Astrocyte of the cerebellum (primary cell): ENCODE data around the gene DPYSL5.
"Not testable (repeated sequence)": the region's sequence is repeated elsewhere in the genome, so short reads cannot be mapped to it uniquely, and the experiment has no call there.

ENCODE experiments used
- DNase-seq: peaks from one replicate; pipeline ENCODE4 v3.0.0-alpha.2; 2011; ENCODE audit warnings: low read depth
- H3K4me3 ChIP-seq: 2 replicates; pipeline ENCODE4 v1.5.1; 2011; ENCODE audit warnings: mild to moderate bottlenecking, low read depth, low read length, moderate library complexity
- CTCF ChIP-seq: IDR thresholded peaks from 2 replicates; pipeline ENCODE4 v1.5.1; 2012; ENCODE audit warnings: low read length, low read depth, moderate library complexity, mild to moderate bottlenecking; ENCODE audit errors: missing control alignments
- in situ Hi-C: cut with HindIII; loops from 2 replicates; pipeline ENCODE4 v1.10.0; 2017; ENCODE audit warnings: low sequenced_read_pairs

Gene DPYSL5

GRCh38 chr2:26922405-26923188 is 74.7 kb downstream of the DPYSL5 start:
- peak; percentile 72 for TF ChIP-seq CTCF
- in situ Hi-C loops: no loop called here
- peak; percentile 40 for DNase-seq
- no peak overlapping the region for H3K4me3 ChIP-seq

GRCh38 chr2:26923189-26923466 is 75.2 kb downstream of the DPYSL5 start:
- DNase-seq, in situ Hi-C loops, H3K4me3 ChIP-seq: not testable (repeated sequence)

- no peak overlapping the region for H3K4me3 ChIP-seq
- no peak for DNase-seq
- in situ Hi-C loops: no loop called here
- no peak for TF ChIP-seq CTCF
Observed at GRCh38 chr2:26924731-26925099, 76.8 kb downstream of the DPYSL5 start.

- no peak for DNase-seq
- TF ChIP-seq CTCF: no peak
- H3K4me3 ChIP-seq: no peak overlapping the region
- in situ Hi-C loops: no loop called here
Observed at GRCh38 chr2:26925100-26925791, 77.3 kb downstream of the DPYSL5 start.

GRCh38 chr2:26927221-26927620 is 79.3 kb downstream of the DPYSL5 start:
- in situ Hi-C loops: no loop called here
- H3K4me3 ChIP-seq: no peak overlapping the region
- DNase-seq: no peak
- no peak for TF ChIP-seq CTCF

GRCh38 chr2:26932974-26933373 is 85.0 kb downstream of the DPYSL5 start:
- no peak overlapping the region for H3K4me3 ChIP-seq
- in situ Hi-C loops: no loop called here
- TF ChIP-seq CTCF: no peak
- DNase-seq: no peak

- TF ChIP-seq CTCF: no peak
- no peak for DNase-seq
- in situ Hi-C loops: no loop called here
- H3K4me3 ChIP-seq: no peak overlapping the region
Observed at GRCh38 chr2:26933431-26934334, 85.8 kb downstream of the DPYSL5 start.
